PC-9 (cell line): ENCODE measurements around the gene TPSG1. TPM values are rescaled to one million over a fixed set of nuclear protein-coding genes. Genes with fewer than 3 reads are reported as not detected.
"Not testable (repeated sequence)": the region's sequence is repeated elsewhere in the genome, so short reads cannot be mapped to it uniquely, and the experiment has no call there.

Experiments
- BruUV-seq: library from RNA; stranded (reverse); fragments of 400-500 nt; replicated peaks from 2 replicates; lab custom pipeline; 2021; lab: Mats Ljungman, UMichigan
- CTCF ChIA-PET: fragments of 300-600 bp; sonication (Branson Sonifier 250); formaldehyde crosslinking; loops from one replicate; lab custom pipeline; 2022; ENCODE audit warnings: antibody characterized with exemption; lab: Charles Lee
- POLR2A ChIA-PET: fragments of 300-600 bp; sonication (Branson Sonifier 250); formaldehyde crosslinking; loops from one replicate; lab custom pipeline; 2022; ENCODE audit warnings: antibody characterized with exemption; ENCODE audit not compliant: unreplicated experiment; lab: Charles Lee
- DNase-seq, 2 experiments: peaks; one replicate each; pipeline versions ENCODE4 v3.0.0 to v3.0.0-alpha.2; 2015 to 2022; ENCODE audit warnings: mixed read lengths in 1 of 2
- H2AFZ ChIP-seq: fragments of 200-600 bp; sonication (generic); 2 replicates; pipeline ENCODE4 v1.8.1; 2017; ENCODE audit warnings: antibody characterized with exemption
- H3F3A ChIP-seq: fragments of 200-600 bp; sonication (generic); 2 replicates; pipeline ENCODE4 v1.8.1; 2017; ENCODE audit warnings: antibody characterized with exemption, mild to moderate bottlenecking, low read depth; ENCODE audit not compliant: insufficient read depth
- H3K27ac ChIP-seq: fragments of 200-600 bp; sonication (generic); 2 replicates; pipeline ENCODE4 v1.6.1; 2016; ENCODE audit warnings: mixed run types
- H3K27me3 ChIP-seq: fragments of 200-600 bp; sonication (generic); 2 replicates; pipeline ENCODE4 v1.6.1; 2016; ENCODE audit warnings: low read depth, mixed run types; ENCODE audit not compliant: insufficient read depth
- H3K36me3 ChIP-seq: fragments of 200-600 bp; sonication (generic); 2 replicates; pipeline ENCODE4 v1.6.1; 2016; ENCODE audit warnings: low read depth, mixed run types
- H3K4me1 ChIP-seq: fragments of 200-600 bp; sonication (generic); replicated peaks from 2 replicates; pipeline ENCODE4 v1.6.1; 2016; ENCODE audit warnings: mixed run types; ENCODE audit not compliant: insufficient read depth
- H3K4me2 ChIP-seq: fragments of 200-600 bp; sonication (generic); 2 replicates; pipeline ENCODE4 v1.6.1; 2017; ENCODE audit warnings: mixed run types
- H3K4me3 ChIP-seq: fragments of 200-600 bp; sonication (generic); 2 replicates; pipeline ENCODE4 v1.6.1; 2016; ENCODE audit warnings: mixed run types
- H3K79me2 ChIP-seq: fragments of 200-600 bp; sonication (generic); 2 replicates; pipeline ENCODE4 v1.6.1; 2017; ENCODE audit warnings: low read depth, mixed run types
- H3K9me2 ChIP-seq: fragments of 200-600 bp; sonication (generic); 2 replicates; pipeline ENCODE4 v1.8.1; 2017; ENCODE audit warnings: mild to moderate bottlenecking; ENCODE audit not compliant: insufficient read depth
- H3K9me3 ChIP-seq: fragments of 200-600 bp; sonication (generic); 2 replicates; pipeline ENCODE4 v1.8.1; 2016; ENCODE audit warnings: low read depth; ENCODE audit not compliant: insufficient read depth
- H4K20me1 ChIP-seq: fragments of 200-600 bp; sonication (generic); 2 replicates; pipeline ENCODE4 v1.8.1; 2017; ENCODE audit not compliant: insufficient read depth
- EZH2 ChIP-seq: fragments of 200-600 bp; sonication (generic); IDR thresholded peaks from 2 replicates; pipeline ENCODE4 v1.8.0; 2017; ENCODE audit warnings: antibody characterized with exemption, low read depth
- intact Hi-C: fragments of 100-400 bp; cut with micrococcal nuclease; formaldehyde crosslinking; loops from one replicate; pipeline ENCODE4 v1.10.0; 2022; ENCODE audit not compliant: unreplicated experiment
- total RNA-seq: library from RNA; stranded (reverse); gene quantifications from 2 replicates; pipeline ENCODE4 v1.2.3, GENCODE V29; 2021
- TF ChIP-seq, protein P1 (sequence below): fragments of 200-600 bp; sonication (generic); conservative IDR thresholded peaks from 2 replicates; pipeline ENCODE4 v1.6.1; 2017; ENCODE audit warnings: mixed run types, antibody characterized with exemption, mild to moderate bottlenecking, moderate library complexity

TPSG1 gene
- total RNA-seq, 1 experiment from 2014 or later: not detected

DNA sequence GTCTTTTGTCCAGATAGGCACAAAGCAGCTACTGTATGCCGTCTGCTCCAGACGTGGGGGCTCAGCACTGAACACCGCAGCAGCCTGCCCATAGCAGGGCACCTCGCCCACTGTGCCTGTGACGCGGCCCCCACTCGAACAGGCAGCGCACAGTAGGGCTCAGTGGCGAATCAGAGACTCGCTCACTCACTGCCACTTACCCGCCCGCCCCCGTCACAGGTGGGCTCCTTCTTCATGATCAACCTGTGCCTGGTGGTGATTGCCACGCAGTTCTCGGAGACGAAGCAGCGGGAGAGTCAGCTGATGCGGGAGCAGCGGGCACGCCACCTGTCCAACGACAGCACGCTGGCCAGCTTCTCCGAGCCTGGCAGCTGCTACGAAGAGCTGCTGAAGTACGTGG, 23.6 kb downstream of the TPSG1 start:
- Histone ChIP-seq H3K4me3 (no peak overlapping the region), H3F3A (no peaks in the 10 kb centered on the region), H4K20me1 (peaks cover 3% of the 10 kb centered on the region; the same call in 1 of the 2 replicates), H3K9me2 (no peaks in the 10 kb centered on the region), H3K27ac (no peak overlapping the region), H3K79me2 (no peaks in the 10 kb centered on the region), H3K4me2 (no peak overlapping the region), H3K27me3 (peaks cover 53% of the 10 kb centered on the region), H2AFZ (no peak overlapping the region), H3K9me3 (no peaks in the 10 kb centered on the region), H3K4me1 (no peaks in the 10 kb centered on the region), H3K36me3 (no peaks in the 10 kb centered on the region)
- BruUV-seq: no TSS peak
- intact Hi-C loops: no loop called here
- no peak for TF ChIP-seq EZH2
- TF ChIP-seq, protein P1, sequence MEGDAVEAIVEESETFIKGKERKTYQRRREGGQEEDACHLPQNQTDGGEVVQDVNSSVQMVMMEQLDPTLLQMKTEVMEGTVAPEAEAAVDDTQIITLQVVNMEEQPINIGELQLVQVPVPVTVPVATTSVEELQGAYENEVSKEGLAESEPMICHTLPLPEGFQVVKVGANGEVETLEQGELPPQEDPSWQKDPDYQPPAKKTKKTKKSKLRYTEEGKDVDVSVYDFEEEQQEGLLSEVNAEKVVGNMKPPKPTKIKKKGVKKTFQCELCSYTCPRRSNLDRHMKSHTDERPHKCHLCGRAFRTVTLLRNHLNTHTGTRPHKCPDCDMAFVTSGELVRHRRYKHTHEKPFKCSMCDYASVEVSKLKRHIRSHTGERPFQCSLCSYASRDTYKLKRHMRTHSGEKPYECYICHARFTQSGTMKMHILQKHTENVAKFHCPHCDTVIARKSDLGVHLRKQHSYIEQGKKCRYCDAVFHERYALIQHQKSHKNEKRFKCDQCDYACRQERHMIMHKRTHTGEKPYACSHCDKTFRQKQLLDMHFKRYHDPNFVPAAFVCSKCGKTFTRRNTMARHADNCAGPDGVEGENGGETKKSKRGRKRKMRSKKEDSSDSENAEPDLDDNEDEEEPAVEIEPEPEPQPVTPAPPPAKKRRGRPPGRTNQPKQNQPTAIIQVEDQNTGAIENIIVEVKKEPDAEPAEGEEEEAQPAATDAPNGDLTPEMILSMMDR: no peak
- no peak for DNase-seq
- ChIA-PET CTCF (no interaction called here), POLR2A (no interaction called here)

DNA sequence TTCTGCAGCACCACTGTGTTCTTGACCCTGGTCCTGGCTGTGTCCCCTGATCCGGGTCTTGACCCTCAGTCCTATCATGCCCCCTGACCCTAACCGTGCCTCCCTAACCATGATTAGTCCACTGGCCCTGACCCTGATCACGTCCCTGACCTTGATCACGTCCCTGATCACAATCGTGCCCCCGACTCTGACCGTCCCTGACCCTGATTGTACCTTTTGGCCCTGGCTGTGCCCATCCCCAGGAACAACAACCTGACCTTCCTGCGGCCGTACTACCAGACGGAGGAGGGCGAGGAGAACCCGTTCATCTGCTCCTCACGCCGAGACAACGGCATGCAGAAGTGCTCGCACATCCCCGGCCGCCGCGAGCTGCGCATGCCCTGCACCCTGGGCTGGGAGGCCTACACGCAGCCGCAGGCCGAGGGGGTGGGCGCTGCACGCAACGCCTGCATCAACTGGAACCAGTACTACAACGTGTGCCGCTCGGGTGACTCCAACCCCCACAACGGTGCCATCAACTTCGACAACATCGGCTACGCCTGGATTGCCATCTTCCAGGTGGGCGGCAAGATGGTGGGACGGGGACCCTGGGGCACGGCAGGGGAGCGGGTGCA, 24.9 kb downstream of the TPSG1 start:
- peaks cover 3% of the 10 kb centered on the region; the same call in 1 of the 2 replicates for H4K20me1 ChIP-seq
- ChIA-PET CTCF (no interaction called here), POLR2A (no interaction called here)
- TF ChIP-seq, protein P1: no peak
- no peak for TF ChIP-seq EZH2
- no peak overlapping the region for H3K27ac ChIP-seq
- no peak for DNase-seq
- peaks cover 39% of the 10 kb centered on the region for H3K27me3 ChIP-seq
- H3K4me3 ChIP-seq: no peak overlapping the region
- H3K4me2 ChIP-seq: no peak overlapping the region
- BruUV-seq: no TSS peak
- H3K9me3 ChIP-seq: no peaks in the 10 kb centered on the region
- H3K79me2 ChIP-seq: no peaks in the 10 kb centered on the region
- no peaks in the 10 kb centered on the region for H3K36me3 ChIP-seq
- no peaks in the 10 kb centered on the region for H3K9me2 ChIP-seq
- no peak overlapping the region for H2AFZ ChIP-seq
- intact Hi-C loops: no loop called here
- H3K4me1 ChIP-seq: no peaks in the 10 kb centered on the region
- H3F3A ChIP-seq: no peaks in the 10 kb centered on the region

DNA sequence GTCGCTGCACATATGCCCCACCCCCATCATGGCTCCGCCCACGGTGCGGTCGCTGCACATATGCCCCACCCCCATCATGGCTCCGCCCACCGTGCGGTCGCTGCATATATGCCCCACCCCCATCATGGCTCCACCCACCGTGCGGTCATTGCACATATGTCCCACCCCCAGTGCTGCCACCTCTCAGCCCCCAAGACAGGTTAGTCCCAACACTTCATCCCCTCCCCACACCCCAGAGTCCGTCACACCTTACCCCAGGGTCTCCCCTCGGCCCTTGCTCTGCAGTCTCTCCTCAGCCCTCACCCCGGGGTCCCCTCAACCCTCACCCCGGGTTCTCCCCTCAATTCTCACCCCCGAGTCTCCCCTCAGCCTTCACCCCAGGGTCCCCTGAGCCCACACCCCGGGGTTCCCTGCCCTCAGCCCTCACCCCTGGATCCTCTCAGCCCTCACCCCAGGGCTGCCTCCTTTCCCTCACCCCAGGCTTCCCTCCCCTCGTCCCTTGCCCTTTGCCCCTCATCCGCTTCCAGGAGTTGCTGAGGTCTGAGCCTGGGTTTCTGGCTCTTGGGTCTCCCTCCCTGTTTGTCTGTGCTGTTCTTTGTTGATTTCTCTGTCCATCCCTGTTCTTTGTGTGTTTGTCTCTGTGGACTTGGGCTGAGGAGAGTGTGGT, 25.6 kb downstream of the TPSG1 start:
- Histone ChIP-seq H3F3A (no peaks in the 10 kb centered on the region), H3K36me3 (no peaks in the 10 kb centered on the region), H3K4me1 (no peaks in the 10 kb centered on the region), H3K4me3 (no peak overlapping the region), H3K27ac (no peak overlapping the region), H3K27me3 (peaks cover 37% of the 10 kb centered on the region), H2AFZ (no peak overlapping the region), H3K9me2 (no peaks in the 10 kb centered on the region), H4K20me1 (peaks cover 3% of the 10 kb centered on the region; the same call in 1 of the 2 replicates), H3K4me2 (no peak overlapping the region), H3K9me3 (no peaks in the 10 kb centered on the region), H3K79me2 (no peaks in the 10 kb centered on the region)
- POLR2A ChIA-PET: no interaction called here
- no TSS peak for BruUV-seq
- CTCF ChIA-PET: no interaction called here
- no peak for TF ChIP-seq EZH2
- TF ChIP-seq, protein P1: no peak
- intact Hi-C loops: no loop called here
- no peak for DNase-seq

DNA sequence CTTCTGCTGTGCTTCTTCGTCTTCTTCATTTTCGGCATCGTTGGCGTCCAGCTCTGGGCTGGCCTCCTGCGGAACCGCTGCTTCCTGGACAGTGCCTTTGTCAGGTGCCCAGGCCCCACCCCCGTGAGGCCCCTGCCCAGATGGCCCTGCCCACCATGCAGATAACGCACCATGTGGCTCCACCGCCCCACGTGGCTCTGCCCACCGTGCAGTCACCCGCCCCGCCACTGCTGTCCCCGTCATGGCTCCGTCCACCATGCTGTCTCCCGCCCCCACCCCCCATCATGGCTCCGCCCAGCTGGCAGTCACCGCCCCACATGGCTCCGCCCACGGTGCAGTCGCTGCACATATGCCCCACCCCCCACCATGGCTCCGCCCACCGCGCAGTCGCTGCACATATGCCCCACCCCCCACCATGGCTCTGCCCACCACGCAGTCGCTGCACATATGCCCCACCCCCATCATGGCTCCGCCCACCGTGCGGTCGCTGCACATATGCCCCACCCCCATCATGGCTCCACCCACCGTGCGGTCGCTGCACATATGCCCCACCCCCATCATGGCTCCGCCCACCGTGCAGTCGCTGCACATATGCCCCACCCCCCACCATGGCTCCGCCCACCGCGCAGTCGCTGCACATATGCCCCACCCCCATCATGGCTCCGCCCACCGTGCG, 26.3 kb downstream of the TPSG1 start:
- H3K4me1 ChIP-seq, H3K9me2 ChIP-seq, H3F3A ChIP-seq, H3K27ac ChIP-seq, intact Hi-C loops, H3K4me3 ChIP-seq, CTCF ChIA-PET, BruUV-seq, H2AFZ ChIP-seq, H4K20me1 ChIP-seq, DNase-seq, H3K79me2 ChIP-seq, POLR2A ChIA-PET, H3K4me2 ChIP-seq, H3K9me3 ChIP-seq, H3K36me3 ChIP-seq: not testable (repeated sequence)
- H3K27me3 ChIP-seq: peaks cover 30% of the 10 kb centered on the region
